A549 treated with RU486 at 1 μM for 4 hours (cell line): ENCODE data around the gene DRAM2. TPM values are rescaled to one million over a fixed set of nuclear protein-coding genes. Genes with fewer than 3 reads are reported as not detected.

Experiments used
- total RNA-seq: library from RNA; stranded (reverse); fragments of 200-300 nt; extraction: Qiagen RNA extraction; gene quantifications from 5 replicates; pipeline ENCODE4 v1.2.3, GENCODE V29; 2022; ENCODE audit warnings: low read depth

The DRAM2 gene
- total RNA-seq, result 12.1 to 24.2 TPM (median 22.1 TPM) in 5 replicates

DNA sequence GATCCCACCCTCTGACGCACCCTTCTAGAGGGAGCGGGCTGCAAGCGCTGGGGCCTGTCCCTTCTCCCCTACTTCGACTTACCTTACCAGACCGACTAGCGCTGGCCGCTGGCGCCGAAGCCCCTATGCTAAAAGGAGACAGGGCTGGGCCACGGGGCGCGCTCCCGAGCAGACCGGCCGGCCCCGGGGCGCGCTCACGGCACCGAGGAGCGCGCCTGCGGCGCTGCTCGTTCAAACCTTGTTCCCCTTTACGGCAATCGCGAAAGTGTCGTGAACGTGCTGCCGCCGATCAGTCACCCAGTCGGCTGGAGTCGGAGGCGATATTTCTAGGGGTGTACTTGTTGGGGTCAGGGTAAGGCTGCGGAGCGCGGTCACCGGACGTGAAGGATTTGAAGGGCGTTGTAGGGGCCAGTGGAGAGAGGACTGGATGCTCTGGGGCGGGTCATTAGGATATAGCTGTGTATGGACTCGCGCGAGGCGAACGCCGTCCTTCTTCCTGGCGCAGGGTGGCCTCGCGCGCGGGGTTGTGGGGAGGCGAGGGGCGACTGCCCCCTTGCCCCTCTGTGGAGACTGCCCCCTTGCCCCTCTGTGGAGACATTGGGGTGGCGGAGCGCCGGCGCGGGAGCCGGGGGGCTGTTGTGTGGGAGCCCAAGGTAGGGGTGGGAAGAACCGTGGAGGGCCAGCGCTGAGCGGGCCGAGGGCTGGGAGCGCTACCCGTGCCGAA lies at the start of gene DRAM2, which contains the start of gene CEPT1:
DRAM2 (minus strand) TSS at position 138 of the 724 bp plus-strand sequence. CDS start 8,539 bp downstream, outside the sequence.
CEPT1 (plus strand) TSS at position 268 of the 724 bp plus-strand sequence. CDS start 7,492 bp downstream, outside the sequence.

Other genes starting within 250 kb of the DRAM2 start
- 12.1 to 23.0 TPM (median 19.3 TPM) in 5 replicates for gene LRIF1, start 176.2 kb downstream of the DRAM2 start, total RNA-seq
- gene CEPT1, start 130 bp upstream of the DRAM2 start, total RNA-seq, result 9.3 to 13.1 TPM (median 11.9 TPM) in 5 replicates
- gene DENND2D, start 60.6 kb upstream of the DRAM2 start, total RNA-seq, result 0.80 to 1.9 TPM (median 1.5 TPM) in 5 replicates
- 0.15 to 0.64 TPM (median 0.41 TPM) in 4 of 5 replicates, not detected in the other for gene CHI3L2, start 87.6 kb upstream of the DRAM2 start, total RNA-seq
- gene CHIA, start 150.8 kb upstream of the DRAM2 start, total RNA-seq, result not detected in 5 replicates